CD1c-positive myeloid dendritic cell (primary cell): ENCODE measurements around the gene LRFN2.

Experiments used
- DNase-seq: peaks from one replicate; pipeline ENCODE4 v3.0.0-alpha.2; 2016; ENCODE audit errors: extremely low spot score

LRFN2 gene

GRCh38 chr6:40378725-40379074, 208.5 kb downstream of the LRFN2 start:
- no peak for DNase-seq

DNA sequence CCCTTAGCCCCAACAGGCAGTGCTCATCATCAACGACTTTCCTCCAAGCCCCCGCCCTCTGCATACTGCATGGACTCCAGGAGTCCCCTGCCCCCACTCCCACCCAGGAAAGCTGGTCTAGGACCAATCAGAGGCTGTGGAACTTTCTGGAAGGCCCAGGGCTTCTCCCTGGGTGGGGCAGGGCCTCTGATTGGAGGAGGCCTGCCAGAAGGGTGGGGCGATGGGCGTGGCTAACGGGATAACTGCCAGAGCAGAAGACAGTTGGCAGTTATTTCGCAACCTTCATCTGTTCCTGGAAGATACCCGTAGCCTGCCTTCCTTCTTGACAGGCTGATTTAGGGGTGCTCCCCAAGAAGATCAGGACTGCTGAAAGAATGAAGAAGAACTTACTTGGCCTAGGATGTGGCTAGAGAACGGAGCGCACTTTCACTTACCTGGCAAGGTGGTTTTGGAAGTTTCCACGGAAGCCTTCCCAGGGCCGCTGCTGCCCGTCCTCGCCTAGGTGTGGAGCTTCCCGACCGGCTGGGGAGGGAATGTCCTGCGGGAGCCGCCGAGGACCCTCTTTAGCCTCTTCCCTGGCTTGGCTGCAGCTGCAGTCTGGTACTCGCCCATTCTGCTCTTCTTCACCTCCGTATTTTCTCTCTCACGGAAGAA, 209.0 kb downstream of the LRFN2 start:
- DNase-seq = no peak

GRCh38 chr6:40377173-40377806, 209.9 kb downstream of the LRFN2 start:
- DNase-seq = no peak

DNA sequence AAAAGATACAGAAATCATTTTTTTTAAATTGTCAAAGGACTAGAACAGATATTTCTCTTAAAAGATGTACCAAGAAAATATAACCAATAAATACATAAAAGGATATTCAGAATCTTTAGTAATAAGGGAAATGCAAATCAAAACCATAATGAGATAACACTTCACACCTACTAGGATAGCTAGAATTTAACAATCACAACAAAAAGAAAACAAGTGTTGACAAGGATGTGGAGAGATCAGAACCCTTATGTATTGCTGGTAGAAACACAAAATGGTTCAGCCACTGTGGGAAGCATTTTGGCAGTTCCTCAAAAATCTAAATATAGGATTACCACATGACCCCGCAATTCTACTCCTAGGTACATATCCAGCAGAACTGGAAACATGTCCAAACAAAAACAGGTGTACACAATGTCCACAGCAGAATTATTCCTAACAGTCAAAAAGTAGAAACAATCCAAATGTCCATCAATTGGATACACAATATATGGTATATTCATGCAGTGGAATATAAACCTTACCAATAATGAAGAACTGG, 211.0 kb downstream of the LRFN2 start:
- DNase-seq = no peak

- DNase-seq = no peak
These were observed 213.9 kb downstream of the LRFN2 start for GRCh38 chr6:40373267-40373666.

- DNase-seq = no peak
These were observed 215.5 kb downstream of the LRFN2 start for GRCh38 chr6:40371621-40372020.

GRCh38 chr6:40371095-40371494, 216.1 kb downstream of the LRFN2 start:
- no peak for DNase-seq

- DNase-seq = no peak
These were observed 217.3 kb downstream of the LRFN2 start for GRCh38 chr6:40369891-40370290.

DNA sequence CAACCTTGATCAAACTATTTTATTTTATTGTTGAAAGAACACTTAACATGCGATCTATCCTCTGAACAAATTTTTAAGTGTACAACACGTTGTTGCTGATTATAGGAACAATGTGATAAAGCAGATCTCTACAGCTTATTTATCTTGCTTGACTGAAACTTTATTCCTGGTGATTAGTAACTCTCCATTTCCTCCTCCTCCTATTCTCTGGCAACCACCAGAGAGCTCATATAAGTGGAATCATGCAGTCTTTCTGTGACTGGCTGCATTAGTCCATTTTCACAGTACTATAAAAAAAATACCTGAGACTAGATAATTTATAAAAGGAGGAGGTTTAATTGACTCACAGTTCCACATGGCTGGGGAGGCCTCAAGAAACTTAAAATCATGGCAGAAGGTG, 218.1 kb downstream of the LRFN2 start:
- no peak for DNase-seq

- no peak for DNase-seq
These were observed 224.3 kb downstream of the LRFN2 start for GRCh38 chr6:40362859-40363258.

DNA sequence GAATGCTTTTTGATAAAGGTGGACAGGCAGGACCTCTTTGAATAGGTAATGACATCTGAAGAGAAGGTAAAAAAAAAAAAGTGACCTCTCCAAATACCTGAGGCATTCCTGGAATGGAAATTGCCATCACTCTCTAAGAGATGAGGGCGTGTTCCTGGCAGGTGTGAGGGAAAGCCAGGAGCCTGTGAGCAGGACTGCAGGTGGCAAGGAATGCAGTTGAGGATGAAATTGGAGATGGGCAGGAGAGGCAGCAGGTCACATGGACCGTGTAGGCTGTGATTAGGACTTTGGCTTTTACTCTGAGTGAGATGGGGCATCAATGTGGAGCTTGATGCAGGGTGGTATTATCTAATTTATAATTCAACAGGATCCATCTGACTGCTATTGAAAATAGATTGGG, 227.4 kb downstream of the LRFN2 start:
- no peak for DNase-seq

GRCh38 chr6:40358473-40359460, 228.4 kb downstream of the LRFN2 start:
- no peak for DNase-seq

DNA sequence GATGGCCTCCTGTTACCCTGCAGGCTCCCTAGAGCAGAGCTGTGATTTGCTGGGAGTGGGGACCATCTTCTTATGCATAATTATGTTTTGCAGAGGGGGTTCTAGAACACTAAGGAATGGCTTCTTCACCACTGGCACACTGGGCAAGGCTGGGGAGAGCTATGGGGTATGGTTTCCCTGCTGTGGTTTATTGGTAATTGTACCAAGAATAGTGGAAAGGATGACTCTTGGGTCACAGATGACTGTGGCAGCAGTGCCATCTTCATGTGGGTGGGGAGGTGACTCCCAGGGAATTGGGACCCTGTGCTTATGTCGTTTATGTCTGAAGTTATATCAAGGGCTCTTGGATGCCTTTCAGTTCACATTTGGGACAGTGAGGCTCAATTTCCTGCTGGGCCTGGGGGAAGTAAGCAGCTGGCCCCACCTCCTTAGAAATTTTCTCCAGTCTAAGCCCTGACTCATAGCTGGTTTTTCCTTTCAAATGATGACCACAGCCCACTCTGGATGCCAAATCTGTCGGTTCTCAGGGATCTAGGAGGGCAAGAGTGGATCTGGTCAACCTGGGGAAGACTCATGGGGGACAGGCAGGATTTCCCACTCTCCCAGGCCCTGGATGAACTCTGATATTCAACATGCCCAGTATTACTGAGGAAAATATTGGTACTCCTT, 230.8 kb downstream of the LRFN2 start:
- no peak for DNase-seq

- DNase-seq = no peak
These were observed 231.6 kb downstream of the LRFN2 start for GRCh38 chr6:40355532-40355931.

DNA sequence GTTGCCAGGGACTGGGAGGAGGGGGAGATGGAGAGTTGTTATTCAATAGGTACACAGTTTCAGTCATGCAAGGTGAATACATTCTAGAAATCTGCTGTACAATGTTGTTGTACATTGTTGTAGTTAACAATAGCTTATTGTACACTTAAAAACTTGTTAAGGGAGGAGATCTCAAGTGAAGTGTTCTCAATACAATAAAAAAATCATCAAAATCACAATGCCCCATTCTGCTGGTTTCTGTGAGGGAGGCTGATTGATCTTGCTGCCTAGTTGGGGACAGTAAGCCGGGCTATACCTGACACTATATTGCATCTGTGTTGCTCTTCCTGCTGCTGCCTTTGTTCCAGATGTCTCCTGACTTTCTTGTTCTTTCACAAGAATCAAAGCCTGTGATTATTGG, 232.1 kb downstream of the LRFN2 start:
- no peak for DNase-seq

GRCh38 chr6:40353967-40354452, 233.2 kb downstream of the LRFN2 start:
- no peak for DNase-seq

GRCh38 chr6:40353197-40353966, 233.8 kb downstream of the LRFN2 start:
- DNase-seq = no peak

- no peak for DNase-seq
These were observed 234.5 kb downstream of the LRFN2 start for GRCh38 chr6:40352527-40353170.

DNA sequence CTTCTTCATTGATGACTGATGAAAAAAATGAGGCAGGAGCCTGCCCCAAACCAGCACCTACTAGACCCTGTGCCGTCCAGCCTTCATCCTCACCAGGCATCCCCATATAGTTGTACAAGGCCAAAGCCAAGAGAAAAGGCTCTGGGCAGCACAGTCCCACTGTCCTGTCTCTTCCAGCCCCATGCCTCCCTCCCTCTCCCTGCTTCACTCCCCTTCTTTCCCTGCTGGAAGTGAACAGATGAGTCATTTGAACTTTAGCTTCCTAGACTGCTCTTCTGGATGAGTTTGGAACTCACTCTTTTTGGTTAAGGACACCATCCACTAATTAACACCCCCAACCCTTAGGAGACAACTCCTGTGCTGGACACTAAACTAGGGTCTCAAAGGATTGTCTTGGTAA, 235.2 kb downstream of the LRFN2 start:
- no peak for DNase-seq

GRCh38 chr6:40350747-40351217, 236.4 kb downstream of the LRFN2 start:
- DNase-seq = no peak
